NOMO-1 (cell line): ENCODE measurements around the gene CERS5.
"Not testable (repeated sequence)": the region's sequence is repeated elsewhere in the genome, so short reads cannot be mapped to it uniquely, and the experiment has no call there.

Source experiments
- DNase-seq, 2 experiments: peaks; one replicate each; lab custom pipeline; 2025; ENCODE audit not compliant: unreplicated experiment in 2 of 2; lab: John Stamatoyannopoulos, UW

The CERS5 gene

GRCh38 chr12:50187084-50187900, 20.1 kb upstream of the CERS5 start:
- no peak for DNase-seq

GRCh38 chr12:50186681-50187080, 19.5 kb upstream of the CERS5 start:
- DNase-seq: no peak

- DNase-seq: no peak
Observed at GRCh38 chr12:50185970-50186663, 18.9 kb upstream of the CERS5 start.

DNA sequence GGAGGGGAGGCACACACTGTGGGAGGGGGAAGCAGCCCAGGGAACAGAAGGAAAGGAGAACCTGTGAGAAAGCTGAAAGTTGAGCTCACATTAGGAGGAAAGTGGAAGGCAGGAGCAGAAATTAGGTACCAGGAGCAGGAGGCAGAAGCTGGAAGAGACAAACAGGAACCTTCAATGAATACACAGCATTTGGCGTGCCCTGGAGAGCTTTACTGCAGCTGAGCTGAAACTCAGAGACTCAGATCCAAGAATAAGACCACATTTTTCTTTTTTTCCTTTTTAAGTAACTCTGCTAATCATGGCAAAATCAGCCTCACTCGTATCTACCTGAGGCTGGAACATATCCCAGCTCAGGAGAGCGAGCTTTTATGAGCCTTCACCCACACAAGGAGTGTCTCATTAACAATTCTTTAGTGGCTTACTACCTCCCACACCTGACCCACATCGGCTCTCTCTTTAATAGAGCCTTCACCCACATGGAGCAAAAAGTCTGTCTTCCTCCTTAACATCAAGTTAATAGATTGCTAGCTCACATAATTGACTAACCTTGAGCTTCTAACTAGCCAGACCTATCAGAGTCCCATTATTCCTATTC, 18.2 kb upstream of the CERS5 start:
- no peak for DNase-seq

GRCh38 chr12:50184261-50184660, 17.1 kb upstream of the CERS5 start:
- DNase-seq: no peak

GRCh38 chr12:50182461-50182860, 15.3 kb upstream of the CERS5 start:
- DNase-seq: no peak

DNA sequence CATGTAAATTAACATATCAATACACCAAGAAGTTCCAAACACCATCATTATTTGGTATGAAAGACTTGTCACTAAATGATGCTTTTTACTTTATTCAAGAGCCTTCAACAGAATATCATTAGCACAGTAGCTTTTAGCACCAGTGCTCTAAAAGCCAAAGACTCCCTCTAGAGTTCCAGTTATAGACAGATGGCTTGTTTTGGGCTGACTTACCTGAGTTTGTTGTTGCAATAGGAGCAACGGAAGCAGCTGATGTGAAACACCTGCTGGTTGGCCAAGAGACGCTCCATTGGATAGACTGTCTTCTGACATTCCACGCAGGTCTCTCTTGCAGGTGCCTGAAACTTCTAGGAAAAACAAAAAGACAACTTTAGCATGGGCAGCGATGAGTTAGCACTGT, 14.5 kb upstream of the CERS5 start:
- DNase-seq: no peak

DNA sequence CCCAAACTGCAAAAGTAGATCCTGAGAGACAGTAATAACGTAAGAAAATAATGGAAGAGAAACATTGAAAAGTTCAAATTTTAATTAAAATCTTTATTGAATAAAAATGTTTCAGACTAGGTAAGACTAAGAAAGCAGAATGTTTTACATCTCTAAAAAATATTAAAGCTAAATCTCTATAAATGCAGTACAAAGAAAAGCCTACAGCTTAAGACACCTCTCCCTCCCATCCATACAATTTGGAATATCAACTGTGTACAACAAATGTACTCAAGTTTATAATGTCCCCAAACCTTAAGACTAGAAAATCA, 8.5 kb upstream of the CERS5 start:
- DNase-seq: no peak

DNA sequence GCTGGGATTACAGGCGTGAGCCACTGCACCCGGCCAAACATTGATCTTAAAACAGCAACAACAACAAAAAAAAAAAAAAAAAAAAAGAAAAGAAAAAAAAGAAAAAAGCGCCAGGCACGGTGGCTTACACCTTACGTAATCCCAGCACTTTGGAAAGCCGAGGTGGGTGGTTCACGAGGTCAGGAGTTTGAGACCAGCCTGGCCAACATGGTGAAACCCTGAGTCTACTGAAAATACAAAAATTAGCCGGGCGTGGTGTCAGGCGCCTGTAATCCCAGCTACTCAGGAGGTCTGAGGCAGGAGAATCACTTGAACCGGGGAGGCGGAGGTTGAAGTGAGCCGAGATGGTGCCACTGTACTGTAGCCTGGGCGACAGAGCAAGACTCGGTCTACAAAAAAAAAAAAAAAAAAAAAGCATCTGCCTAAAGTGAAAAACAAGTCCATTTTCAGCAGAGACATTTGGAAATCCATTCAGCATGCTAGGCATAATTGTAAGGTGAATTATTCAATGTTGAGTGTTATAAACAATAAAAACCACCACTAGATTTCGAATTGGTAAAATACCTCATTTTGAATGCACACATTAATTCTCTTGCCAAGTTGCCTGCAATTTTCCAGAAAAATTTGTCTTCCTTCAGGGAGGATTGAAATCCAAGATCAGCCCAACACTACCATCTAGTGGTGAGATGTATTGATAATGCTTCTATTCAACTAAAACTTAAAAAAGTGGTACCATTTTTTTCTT, 8.0 kb upstream of the CERS5 start:
- peak; percentile 10 to 31 for DNase-seq

DNA sequence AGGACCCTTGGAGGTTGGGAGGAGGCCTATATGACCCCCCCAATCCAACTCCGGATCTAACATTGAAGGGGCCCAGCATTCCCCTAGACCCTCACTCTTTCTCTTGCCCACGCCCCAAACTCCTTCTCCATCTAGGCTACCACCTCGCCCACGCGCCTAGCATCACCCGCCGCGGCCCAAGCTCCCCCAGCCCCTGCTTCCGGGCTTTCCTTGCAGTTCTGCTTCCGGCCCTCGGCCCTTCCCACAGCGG, 445 bp downstream of the CERS5 start:
- no peak for DNase-seq

DNA sequence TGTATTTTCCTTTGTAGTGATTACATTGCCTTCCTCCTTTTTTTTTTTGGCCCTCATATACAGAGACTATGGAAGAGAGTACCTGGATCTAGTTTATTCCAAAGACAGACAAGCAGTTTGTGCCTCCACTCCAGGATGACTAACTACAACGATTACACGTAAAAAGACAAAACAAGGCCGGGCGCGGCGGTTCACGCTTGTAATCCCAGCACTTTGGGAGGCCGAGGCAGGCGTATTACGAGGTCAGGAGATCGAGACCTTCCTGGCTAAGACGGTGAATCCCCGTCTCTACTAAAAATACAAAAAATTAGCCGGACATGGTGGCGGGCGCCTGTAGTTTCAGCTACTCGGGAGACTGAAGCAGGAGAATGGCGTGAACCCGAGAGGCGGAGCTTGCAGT, 2.2 kb downstream of the CERS5 start:
- no peak for DNase-seq

DNA sequence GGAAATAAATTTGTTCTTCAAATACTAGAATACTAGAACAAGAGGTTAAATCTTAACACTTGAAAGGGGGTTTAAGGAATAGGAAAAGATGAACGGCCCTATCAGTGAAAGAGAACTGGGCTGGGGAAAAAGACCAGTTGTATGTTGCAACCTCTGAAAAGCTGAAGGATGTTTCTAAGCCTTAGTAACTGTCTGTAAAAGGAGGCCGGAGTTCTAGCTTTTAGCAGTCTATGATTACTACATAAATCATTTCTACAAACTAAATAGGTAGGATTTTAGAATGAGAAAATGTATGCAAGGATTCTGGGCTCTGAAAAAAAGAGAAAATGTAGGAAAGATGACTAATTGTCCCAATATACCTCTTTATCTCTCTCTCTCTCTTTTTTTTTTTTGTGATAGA, 4.9 kb downstream of the CERS5 start:
- no peak for DNase-seq

DNA sequence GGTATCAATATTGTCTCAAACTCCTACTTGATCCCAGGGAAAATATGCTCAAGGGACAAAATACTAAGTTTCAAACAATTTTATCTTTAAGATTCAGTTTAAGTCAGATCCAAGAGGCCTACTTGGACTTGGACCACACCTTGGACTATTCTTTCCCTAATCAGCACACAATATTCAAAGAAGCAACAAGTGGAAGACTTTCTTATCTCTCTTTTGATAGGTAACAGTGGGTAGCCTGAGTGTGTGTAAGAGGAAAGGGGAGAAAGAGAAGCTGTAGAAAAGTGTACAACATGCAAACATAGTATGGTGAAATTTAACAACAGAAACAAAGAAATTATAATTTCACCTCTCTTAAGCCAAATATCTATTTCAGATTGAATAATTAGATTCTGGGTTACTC, 6.5 kb downstream of the CERS5 start:
- no peak for DNase-seq

GRCh38 chr12:50157259-50157658, 9.9 kb downstream of the CERS5 start:
- no peak for DNase-seq

DNA sequence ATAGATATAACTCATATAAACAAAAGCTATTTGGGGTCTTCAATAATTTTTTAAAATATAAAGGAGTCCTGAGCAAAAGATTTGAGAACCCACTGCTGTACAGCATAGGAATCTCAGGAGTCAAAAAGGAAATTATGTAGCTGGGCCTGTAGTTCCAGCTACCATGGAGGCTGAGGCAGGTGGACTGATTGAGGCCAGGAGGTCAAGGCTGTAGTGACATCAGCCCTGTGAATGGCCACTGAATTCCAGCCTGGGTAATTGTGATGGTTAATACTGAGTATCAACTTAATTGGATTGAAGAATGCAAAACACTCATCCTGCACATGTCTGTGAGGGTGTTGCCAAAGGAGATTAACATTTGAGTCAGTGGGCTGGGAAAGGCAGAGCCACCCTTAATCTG, 10.5 kb downstream of the CERS5 start:
- no peak for DNase-seq

- not testable (repeated sequence) for DNase-seq
Observed at GRCh38 chr12:50154947-50155346, 12.2 kb downstream of the CERS5 start.

DNA sequence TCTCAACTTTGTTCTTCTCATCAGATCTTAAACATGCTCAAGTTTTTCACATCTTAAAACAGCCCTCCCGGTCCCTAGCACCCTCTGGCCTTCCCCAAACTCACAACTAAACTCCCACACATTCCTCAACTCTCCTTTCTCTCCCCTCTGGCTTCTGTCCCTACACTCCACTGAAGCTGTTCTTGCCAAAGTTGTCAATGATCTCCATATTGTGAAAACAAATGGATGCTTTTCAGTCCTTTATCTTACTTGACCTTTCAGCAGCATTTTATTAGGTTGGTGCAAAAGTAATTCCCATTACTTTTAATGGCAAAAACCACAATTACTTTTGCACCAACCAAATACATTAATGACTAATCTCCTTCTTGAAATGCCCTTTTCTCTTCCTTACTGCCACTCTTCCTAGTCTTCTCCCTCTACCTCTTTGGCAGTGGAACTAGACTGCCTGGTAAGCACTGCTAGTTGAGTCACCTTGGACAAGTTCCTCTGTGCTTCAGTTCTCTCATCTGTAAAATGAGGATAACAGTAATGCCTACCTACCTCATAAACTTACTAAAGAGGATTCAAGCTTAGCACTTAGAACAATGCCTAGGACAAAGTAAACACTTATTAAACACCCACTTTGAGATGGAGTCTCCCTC, 16.0 kb downstream of the CERS5 start:
- no peak for DNase-seq

- no peak for DNase-seq
Observed at GRCh38 chr12:50149311-50149710, 17.9 kb downstream of the CERS5 start.

GRCh38 chr12:50148011-50148410, 19.2 kb downstream of the CERS5 start:
- not testable (repeated sequence) for DNase-seq

- DNase-seq: no peak
Observed at GRCh38 chr12:50147281-50147680, 19.9 kb downstream of the CERS5 start.

- no peak for DNase-seq
Observed at GRCh38 chr12:50145439-50145838, 21.7 kb downstream of the CERS5 start.
